Smooth muscle cell (in vitro differentiated cells): ENCODE measurements around the gene EVPL. TPM values are rescaled to one million over a fixed set of nuclear protein-coding genes. Genes with fewer than 3 reads are reported as not detected.

Experiments used
- DNase-seq: peaks from one replicate; lab custom pipeline; 2025; ENCODE audit not compliant: unreplicated experiment; lab: John Stamatoyannopoulos, UW
- H2AFZ ChIP-seq: fragments of 200-600 bp; sonication (generic); 2 replicates; pipeline ENCODE4 v1.6.0; 2016; ENCODE audit warnings: antibody characterized with exemption, low read depth, mild to moderate bottlenecking
- H3F3A ChIP-seq: fragments of 200-600 bp; sonication (generic); 2 replicates; pipeline ENCODE4 v1.6.0; 2017; ENCODE audit warnings: antibody characterized with exemption, low read depth
- H3K27ac ChIP-seq: fragments of 200-600 bp; sonication (generic); 2 replicates; pipeline ENCODE4 v1.5.1; 2016; ENCODE audit warnings: low read depth, mild to moderate bottlenecking
- H3K27me3 ChIP-seq: fragments of 200-600 bp; sonication (generic); 2 replicates; pipeline ENCODE4 v1.6.1; 2016; ENCODE audit warnings: low read depth, mild to moderate bottlenecking
- H3K36me3 ChIP-seq: fragments of 200-600 bp; sonication (generic); 2 replicates; pipeline ENCODE4 v1.5.1; 2016; ENCODE audit warnings: low read depth
- H3K4me1 ChIP-seq: fragments of 200-600 bp; sonication (generic); 2 replicates; pipeline ENCODE4 v1.5.1; 2016; ENCODE audit warnings: low read depth
- H3K4me2 ChIP-seq: fragments of 200-600 bp; sonication (generic); 2 replicates; pipeline ENCODE4 v1.6.0; 2016; ENCODE audit warnings: mild to moderate bottlenecking
- H3K4me3 ChIP-seq: fragments of 200-600 bp; sonication (generic); 2 replicates; pipeline ENCODE4 v1.5.1; 2016; ENCODE audit warnings: mild to moderate bottlenecking
- H3K79me2 ChIP-seq: fragments of 200-600 bp; sonication (generic); 2 replicates; pipeline ENCODE4 v1.6.0; 2016; ENCODE audit warnings: low read depth, mild to moderate bottlenecking
- H3K9ac ChIP-seq: fragments of 200-600 bp; sonication (generic); 2 replicates; pipeline ENCODE4 v1.6.0; 2016; ENCODE audit warnings: low read depth
- H3K9me3 ChIP-seq: fragments of 200-600 bp; sonication (generic); replicated peaks from 2 replicates; pipeline ENCODE4 v1.5.1; 2016; ENCODE audit warnings: low read depth
- H4K20me1 ChIP-seq: fragments of 200-600 bp; sonication (generic); 2 replicates; pipeline ENCODE4 v1.6.0; 2016; ENCODE audit warnings: low read depth
- WGBS: methylation state at CpG from one replicate; pipeline ENCODE4 v1.1.7; 2016; ENCODE audit warnings: low lambda C conversion rate; 5-methylcytosine and 5-hydroxymethylcytosine counted together
- polyA plus RNA-seq: library from polyadenylated mRNA; unstranded; fragments of >200 nt; fragmentation: Nextera tagmentation; extraction: Ambion mirVana; gene quantifications from 2 replicates; pipeline ENCODE4 v1.2.1, GENCODE V29; 2016
- total RNA-seq: library from RNA; depleted of rRNA; stranded (reverse); fragments of >200 nt; gene quantifications from 2 replicates; pipeline ENCODE4 v1.2.3, GENCODE V29; 2014
- TF ChIP-seq, protein P1 (sequence below): fragments of 200-600 bp; sonication (generic); IDR thresholded peaks from 2 replicates; pipeline ENCODE4 v1.5.1; 2017; ENCODE audit warnings: borderline replicate concordance, mild to moderate bottlenecking, antibody characterized with exemption; ENCODE audit not compliant: insufficient read depth, poor library complexity, severe bottlenecking

The EVPL gene
- total and polyA plus RNA-seq, 2 experiments from 2014 or later = 1.6 to 2.0 TPM

DNA sequence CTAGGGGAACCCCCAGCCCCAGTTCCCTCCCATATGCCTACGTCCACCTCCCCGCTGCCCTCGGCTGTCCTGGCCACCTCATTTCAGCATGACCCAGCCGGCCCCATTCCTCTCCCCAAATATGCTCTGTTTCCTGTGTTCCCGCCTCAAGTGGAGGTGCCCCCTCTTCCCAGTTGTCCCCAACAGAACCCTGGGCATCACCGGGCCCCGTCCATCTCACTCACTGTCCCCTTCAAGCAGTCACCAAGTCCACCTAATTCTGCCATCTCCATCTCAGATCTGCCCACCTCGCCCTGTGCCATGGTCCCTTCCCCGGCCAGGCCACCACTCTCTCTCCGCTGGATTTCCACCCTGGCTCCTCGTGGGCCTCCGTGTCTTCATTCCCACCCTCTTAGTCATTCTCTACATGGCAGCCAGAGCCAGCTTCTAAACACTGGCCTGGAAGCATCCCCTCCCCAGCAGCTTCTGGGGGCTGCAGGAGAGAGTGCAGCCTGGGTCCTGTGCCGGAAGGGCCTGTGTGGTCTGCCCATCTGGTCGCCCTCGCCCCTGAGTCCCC, 13.7 kb downstream of the EVPL start:
- no peaks in the 10 kb centered on the region for H3K9me3 ChIP-seq
- H3K27ac ChIP-seq = no peak overlapping the region
- no peak overlapping the region for H3K9ac ChIP-seq
- no peaks in the 10 kb centered on the region for H3K27me3 ChIP-seq
- DNase-seq = no peak
- no peaks in the 10 kb centered on the region for H3K36me3 ChIP-seq
- H3K79me2 ChIP-seq = no peaks in the 10 kb centered on the region
- peak overlapping the region; percentile 31 for H3K4me2 ChIP-seq
- TF ChIP-seq, protein P1, sequence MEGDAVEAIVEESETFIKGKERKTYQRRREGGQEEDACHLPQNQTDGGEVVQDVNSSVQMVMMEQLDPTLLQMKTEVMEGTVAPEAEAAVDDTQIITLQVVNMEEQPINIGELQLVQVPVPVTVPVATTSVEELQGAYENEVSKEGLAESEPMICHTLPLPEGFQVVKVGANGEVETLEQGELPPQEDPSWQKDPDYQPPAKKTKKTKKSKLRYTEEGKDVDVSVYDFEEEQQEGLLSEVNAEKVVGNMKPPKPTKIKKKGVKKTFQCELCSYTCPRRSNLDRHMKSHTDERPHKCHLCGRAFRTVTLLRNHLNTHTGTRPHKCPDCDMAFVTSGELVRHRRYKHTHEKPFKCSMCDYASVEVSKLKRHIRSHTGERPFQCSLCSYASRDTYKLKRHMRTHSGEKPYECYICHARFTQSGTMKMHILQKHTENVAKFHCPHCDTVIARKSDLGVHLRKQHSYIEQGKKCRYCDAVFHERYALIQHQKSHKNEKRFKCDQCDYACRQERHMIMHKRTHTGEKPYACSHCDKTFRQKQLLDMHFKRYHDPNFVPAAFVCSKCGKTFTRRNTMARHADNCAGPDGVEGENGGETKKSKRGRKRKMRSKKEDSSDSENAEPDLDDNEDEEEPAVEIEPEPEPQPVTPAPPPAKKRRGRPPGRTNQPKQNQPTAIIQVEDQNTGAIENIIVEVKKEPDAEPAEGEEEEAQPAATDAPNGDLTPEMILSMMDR = no peak
- H3K4me1 ChIP-seq = no peaks in the 10 kb centered on the region
- no peaks in the 10 kb centered on the region for H3F3A ChIP-seq
- 76% methylated on average over 13 of the region's 15 CpGs for WGBS
- H3K4me3 ChIP-seq = no peak overlapping the region
- H4K20me1 ChIP-seq = no peaks in the 10 kb centered on the region
- H2AFZ ChIP-seq = peak overlapping the region; percentile 50

DNA sequence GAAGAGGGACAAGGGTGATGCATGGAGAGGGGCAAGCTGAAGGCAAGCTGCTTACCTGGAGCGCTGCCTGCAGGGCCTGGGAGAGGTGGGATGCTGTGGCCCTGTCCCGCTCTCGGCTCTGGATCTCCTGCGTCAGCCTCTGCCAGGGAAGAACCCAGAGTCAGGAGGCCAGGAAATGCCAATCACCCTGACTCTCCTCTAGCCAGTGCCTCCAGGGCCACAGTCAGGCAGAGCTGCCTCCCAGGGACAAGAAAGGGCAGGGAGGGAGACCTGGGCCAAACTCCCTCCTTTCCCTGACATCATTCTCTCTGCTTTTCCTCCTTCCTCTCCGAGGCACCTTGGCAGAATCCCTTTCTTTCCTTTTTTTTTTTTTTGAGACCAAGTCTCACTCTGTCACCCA, 15.2 kb downstream of the EVPL start:
- no peak for DNase-seq
- Histone ChIP-seq H4K20me1 (no peaks in the 10 kb centered on the region), H2AFZ (no peak overlapping the region), H3K27ac (no peak overlapping the region), H3F3A (no peaks in the 10 kb centered on the region), H3K79me2 (no peaks in the 10 kb centered on the region), H3K36me3 (no peaks in the 10 kb centered on the region), H3K27me3 (no peaks in the 10 kb centered on the region), H3K4me3 (no peak overlapping the region), H3K9ac (no peak overlapping the region), H3K4me2 (no peak overlapping the region), H3K4me1 (no peaks in the 10 kb centered on the region), H3K9me3 (no peaks in the 10 kb centered on the region)
- TF ChIP-seq, protein P1 = no peak
- 90% methylated on average over 5 of the region's 5 CpGs for WGBS

DNA sequence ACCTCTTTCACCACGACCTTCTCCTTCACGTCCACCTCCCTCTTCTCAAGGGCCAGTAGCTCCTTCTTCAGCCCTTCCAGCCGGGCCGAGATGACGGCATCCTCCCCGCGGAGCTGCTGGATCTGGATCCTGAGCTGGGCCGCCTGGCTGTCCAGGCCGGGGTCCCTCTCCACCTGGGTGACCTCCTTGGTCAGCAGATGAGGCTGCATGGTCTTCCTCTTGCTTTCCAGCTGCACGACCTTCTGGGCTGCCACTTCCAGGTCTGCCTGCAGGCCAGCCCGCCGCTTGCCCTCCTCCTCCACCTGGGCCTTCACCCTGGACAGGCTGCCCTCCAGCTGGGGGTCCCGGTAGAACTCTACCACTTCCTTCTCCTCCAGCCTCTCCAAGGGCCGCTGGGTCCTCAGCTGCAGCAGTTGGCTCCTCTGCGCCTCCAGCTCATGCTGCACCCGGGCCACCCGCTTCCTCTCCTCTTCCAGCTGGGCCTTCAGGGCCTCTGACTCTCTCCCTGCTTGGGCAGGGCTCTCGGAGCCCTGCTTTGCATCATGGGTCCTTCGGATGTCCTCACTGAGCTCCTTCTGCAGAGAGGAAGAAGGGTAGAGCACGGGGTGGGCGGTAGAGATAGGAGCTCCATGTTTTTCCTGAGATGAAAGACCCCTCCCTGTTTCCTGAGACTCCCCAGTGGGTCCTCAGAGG, 17.0 kb downstream of the EVPL start:
- Histone ChIP-seq H3F3A (no peaks in the 10 kb centered on the region), H3K4me2 (no peak overlapping the region), H2AFZ (no peak overlapping the region), H3K27me3 (no peaks in the 10 kb centered on the region), H3K9me3 (no peaks in the 10 kb centered on the region), H3K27ac (no peak overlapping the region), H3K9ac (no peak overlapping the region), H3K36me3 (no peaks in the 10 kb centered on the region), H3K79me2 (no peaks in the 10 kb centered on the region), H4K20me1 (no peaks in the 10 kb centered on the region), H3K4me1 (no peaks in the 10 kb centered on the region), H3K4me3 (no peak overlapping the region)
- DNase-seq = no peak
- 93% methylated on average over 21 of the region's 21 CpGs for WGBS
- TF ChIP-seq, protein P1 = no peak

DNA sequence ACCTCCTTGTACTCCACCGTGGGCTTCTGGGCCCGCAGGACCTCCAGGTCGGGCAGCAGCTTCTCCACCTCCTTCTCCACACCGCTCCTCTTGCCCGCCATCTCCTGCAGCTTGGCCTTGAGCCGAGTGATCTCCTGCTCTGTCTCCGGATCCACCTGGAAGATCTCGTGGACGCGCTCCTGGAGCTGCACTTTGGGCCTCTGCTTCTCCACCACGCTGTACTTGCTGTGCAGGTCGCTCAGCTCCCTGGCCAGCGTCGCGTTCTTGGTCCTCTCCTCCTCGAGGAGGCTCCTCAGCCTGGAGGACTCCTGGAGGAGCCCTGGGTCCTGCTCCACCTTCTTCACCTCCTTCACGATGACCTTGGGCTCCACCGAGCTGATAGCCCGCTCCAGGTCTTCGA, 17.7 kb downstream of the EVPL start:
- 95% methylated on average over 20 of the region's 20 CpGs for WGBS
- no peak overlapping the region for H3K4me3 ChIP-seq
- H3K27ac ChIP-seq = no peak overlapping the region
- H3K36me3 ChIP-seq = no peaks in the 10 kb centered on the region
- H3K27me3 ChIP-seq = no peaks in the 10 kb centered on the region
- DNase-seq = no peak
- no peaks in the 10 kb centered on the region for H3F3A ChIP-seq
- no peaks in the 10 kb centered on the region for H4K20me1 ChIP-seq
- no peaks in the 10 kb centered on the region for H3K9me3 ChIP-seq
- H3K4me2 ChIP-seq = no peak overlapping the region
- TF ChIP-seq, protein P1 = no peak
- no peaks in the 10 kb centered on the region for H3K79me2 ChIP-seq
- H3K4me1 ChIP-seq = no peaks in the 10 kb centered on the region
- no peak overlapping the region for H2AFZ ChIP-seq
- H3K9ac ChIP-seq = no peak overlapping the region
